ENCODE measurements around the gene HDGF.

Gene HDGF

GRCh38 chr1:156698995-156699394 is 52.5 kb downstream of the HDGF start:
- DNase-seq (ENCODE audit: low read depth): no peak

- no peak for DNase-seq (ENCODE audit: low read depth)
Observed at GRCh38 chr1:156697481-156697880, 54.0 kb downstream of the HDGF start.

- no peak for DNase-seq (ENCODE audit: low read depth)
Observed at GRCh38 chr1:156696755-156697154, 54.7 kb downstream of the HDGF start.

GRCh38 chr1:156694690-156694962 is 56.8 kb downstream of the HDGF start:
- no peak for DNase-seq (ENCODE audit: low read depth)

- DNase-seq (ENCODE audit: low read depth): no peak
Observed at GRCh38 chr1:156693848-156694689, 57.4 kb downstream of the HDGF start.

GRCh38 chr1:156692925-156693847 is 58.3 kb downstream of the HDGF start:
- no peak for DNase-seq (ENCODE audit: low read depth)

- DNase-seq (ENCODE audit: low read depth): no peak
Observed at GRCh38 chr1:156692441-156692924, 59.0 kb downstream of the HDGF start.
